Measurements from ENCODE around the gene IER3. TPM values are rescaled to one million over a fixed set of nuclear protein-coding genes. Genes with fewer than 3 reads are reported as not detected.

IER3 gene, protein sequence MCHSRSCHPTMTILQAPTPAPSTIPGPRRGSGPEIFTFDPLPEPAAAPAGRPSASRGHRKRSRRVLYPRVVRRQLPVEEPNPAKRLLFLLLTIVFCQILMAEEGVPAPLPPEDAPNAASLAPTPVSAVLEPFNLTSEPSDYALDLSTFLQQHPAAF
- total RNA-seq: 132 and 187 TPM in 2 replicates

DNA sequence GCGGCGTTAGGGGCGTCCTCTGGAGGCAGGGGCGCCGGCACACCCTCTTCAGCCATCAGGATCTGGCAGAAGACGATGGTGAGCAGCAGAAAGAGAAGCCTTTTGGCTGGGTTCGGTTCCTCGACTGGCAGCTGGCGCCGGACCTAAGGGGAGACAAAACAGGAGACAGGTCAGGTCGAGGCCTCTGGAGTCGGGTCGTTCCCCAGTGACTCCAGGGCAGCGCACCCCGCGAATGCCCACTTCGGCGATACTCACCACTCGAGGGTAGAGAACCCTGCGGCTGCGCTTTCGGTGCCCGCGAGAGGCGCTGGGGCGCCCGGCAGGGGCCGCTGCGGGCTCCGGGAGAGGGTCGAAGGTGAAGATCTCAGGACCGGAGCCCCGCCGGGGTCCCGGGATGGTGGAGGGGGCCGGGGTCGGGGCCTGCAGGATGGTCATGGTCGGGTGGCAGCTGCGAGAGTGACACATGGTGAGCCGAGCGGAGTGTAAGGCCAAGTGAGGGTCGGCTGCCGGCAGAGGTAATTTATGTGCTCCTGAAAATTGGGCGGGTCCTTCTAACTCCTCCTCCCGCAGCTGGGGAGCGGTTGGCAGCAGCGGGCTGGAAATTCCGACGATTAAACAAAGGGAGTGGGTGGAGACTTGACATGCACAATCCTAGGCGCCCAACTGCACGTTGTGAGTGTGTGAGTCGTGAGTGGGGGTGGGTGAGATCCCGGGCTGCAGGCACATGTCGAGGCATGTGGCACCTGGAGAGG lies at the start of gene IER3:
Gene IER3 (minus strand): TSS at position 494 of the 752 bp plus-strand sequence. CDS start 29 bp downstream, at position 465.
- DNase-seq (ENCODE audit: low read depth): peak; percentile 95
- TF ChIP-seq, protein P1, sequence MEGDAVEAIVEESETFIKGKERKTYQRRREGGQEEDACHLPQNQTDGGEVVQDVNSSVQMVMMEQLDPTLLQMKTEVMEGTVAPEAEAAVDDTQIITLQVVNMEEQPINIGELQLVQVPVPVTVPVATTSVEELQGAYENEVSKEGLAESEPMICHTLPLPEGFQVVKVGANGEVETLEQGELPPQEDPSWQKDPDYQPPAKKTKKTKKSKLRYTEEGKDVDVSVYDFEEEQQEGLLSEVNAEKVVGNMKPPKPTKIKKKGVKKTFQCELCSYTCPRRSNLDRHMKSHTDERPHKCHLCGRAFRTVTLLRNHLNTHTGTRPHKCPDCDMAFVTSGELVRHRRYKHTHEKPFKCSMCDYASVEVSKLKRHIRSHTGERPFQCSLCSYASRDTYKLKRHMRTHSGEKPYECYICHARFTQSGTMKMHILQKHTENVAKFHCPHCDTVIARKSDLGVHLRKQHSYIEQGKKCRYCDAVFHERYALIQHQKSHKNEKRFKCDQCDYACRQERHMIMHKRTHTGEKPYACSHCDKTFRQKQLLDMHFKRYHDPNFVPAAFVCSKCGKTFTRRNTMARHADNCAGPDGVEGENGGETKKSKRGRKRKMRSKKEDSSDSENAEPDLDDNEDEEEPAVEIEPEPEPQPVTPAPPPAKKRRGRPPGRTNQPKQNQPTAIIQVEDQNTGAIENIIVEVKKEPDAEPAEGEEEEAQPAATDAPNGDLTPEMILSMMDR (IDR thresholded peaks at IDR 0.05; ENCODE audit: insufficient read depth, low read depth, low read length): peak; percentile 65
- H3K4me3 ChIP-seq (ENCODE audit: low read depth, low read length): peak within 1 kb of the TSS; percentile 91

DNA sequence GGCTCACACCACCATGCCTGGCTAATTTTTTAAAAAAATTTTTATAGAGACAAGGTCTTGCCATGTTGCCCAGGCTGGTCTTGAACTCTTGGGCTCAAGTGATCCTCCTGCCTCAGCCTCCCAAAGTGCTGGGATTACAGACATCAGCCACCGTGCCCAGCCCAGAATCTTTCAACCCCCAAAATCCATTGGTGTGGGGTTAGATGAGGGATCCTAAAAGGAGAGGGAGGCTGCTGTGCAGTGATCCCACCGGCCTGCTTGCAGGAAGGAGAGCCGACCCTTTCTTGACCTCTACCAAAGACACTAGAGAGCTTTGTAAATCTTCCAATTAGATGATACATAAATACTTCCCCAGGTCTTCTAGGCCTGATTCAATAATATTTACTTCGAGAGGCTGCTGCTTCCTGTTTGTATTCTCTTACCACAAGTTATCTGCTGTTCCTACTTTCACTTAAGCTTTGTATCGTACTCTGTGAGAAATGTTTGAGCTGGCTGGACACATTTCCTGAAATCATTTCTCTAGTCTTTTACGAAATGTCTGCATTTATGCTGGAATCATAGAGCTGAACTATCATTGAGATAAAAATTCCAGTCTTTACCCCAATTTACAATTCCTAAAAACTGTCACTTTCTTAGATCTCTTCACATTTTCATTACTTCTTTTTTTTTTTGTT lies 49.3 kb upstream of the IER3 start:
- TF ChIP-seq, protein P1 (IDR thresholded peaks at IDR 0.05; ENCODE audit: insufficient read depth, low read depth, low read length): no peak
- peak; percentile 94 for DNase-seq (ENCODE audit: low read depth)
- H3K4me3 ChIP-seq (ENCODE audit: low read depth, low read length): no peak overlapping the region

DNA sequence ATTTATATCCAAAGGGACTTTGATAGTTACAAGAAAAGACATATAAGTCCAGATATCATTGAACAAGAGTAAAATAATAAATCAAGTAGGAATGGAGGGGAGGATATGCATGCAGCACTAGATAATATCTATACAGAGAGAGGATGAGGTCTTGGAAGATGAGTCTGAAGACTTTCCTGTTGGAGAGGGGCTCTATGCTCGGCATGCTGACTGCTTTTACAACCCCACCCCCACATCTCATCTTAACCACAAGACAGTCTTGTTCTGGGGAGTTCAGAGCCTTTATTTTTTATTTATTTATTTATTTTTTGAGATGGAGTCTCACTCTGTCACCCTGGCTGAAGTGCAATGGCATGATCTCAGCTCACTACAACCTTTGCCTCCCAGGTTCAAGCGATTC lies 48.4 kb upstream of the IER3 start:
- H3K4me3 ChIP-seq (ENCODE audit: low read depth, low read length): no peak overlapping the region
- no peak for DNase-seq (ENCODE audit: low read depth)
- TF ChIP-seq, protein P1 (IDR thresholded peaks at IDR 0.05; ENCODE audit: insufficient read depth, low read depth, low read length): no peak

DNA sequence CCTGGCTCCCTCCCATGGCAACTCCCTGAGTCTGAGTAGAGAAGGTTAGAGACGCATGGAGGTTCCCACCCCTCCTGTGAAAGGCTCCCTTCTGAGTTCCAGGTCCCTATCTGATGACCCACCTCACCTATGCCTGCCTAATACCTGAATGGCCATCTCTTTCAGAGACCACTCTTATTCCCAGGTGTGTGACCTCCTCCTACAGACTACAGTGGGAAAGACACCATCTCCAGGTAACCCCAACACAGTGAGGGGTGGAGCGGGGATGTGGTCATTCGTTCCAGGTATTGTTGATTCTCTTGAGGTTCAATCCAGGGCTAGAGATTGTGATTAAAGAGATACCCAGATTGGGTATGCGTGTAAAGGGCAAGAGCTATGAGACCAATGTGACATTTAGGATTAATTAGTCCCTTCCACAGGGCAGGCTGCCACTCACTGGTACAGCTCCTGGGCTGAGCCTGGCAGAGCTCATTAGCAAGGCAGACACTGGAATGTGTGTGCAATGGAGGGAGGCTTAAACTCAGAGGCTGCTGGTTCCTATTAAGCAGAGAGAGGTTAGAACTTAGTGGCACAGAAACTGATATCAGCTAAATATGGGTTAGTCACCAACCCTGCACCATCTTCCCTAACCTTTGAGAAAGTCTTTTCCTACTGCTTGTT lies 46.5 kb upstream of the IER3 start:
- no peak for DNase-seq (ENCODE audit: low read depth)
- H3K4me3 ChIP-seq (ENCODE audit: low read depth, low read length): no peak overlapping the region
- TF ChIP-seq, protein P1 (IDR thresholded peaks at IDR 0.05; ENCODE audit: insufficient read depth, low read depth, low read length): no peak

DNA sequence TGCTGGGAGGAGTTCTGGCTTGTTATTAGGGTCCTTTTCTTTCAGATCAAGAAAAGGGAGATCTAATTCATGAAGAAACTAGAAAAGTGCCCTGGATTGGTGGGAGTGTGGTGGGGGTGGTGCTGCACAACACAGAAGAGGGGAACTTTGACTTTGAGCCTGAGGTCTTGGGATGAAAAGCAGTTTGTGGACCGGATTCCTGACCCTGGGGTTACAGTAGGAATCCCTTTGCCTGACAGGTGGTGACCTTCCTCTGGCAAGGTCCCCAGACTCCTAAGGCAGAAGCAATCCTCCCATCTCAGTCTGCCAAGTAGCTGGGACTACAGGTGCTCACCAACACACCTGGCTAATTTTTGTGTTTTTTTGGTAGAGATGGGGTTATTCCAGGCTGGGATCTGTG lies 45.3 kb upstream of the IER3 start:
- H3K4me3 ChIP-seq (ENCODE audit: low read depth, low read length): no peak overlapping the region
- DNase-seq (ENCODE audit: low read depth): no peak
- TF ChIP-seq, protein P1 (IDR thresholded peaks at IDR 0.05; ENCODE audit: insufficient read depth, low read depth, low read length): no peak

DNA sequence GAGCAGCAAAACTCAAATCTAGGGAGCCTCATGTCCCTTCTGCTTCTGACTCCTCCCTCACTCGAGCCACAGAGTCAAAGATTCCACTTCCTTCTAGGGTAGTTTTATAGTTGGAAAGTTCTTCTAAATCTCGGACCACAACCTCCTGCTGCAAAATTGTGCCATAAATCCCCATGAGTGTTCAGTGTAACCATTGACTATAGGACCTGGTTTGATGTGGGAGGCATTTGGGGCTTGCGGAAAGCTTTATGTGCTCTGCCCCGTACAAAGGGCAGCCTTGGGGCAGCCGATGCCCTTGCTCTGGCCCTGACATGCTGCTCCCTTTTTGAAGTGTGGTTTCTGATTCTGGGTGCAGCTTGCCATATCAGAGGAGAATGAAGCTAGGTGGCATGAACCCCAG lies 43.6 kb upstream of the IER3 start:
- no peak for DNase-seq (ENCODE audit: low read depth)

More for the DNA sequence above, 43.6 kb upstream of the IER3 start:
- H3K4me3 ChIP-seq (ENCODE audit: low read depth, low read length): no peak overlapping the region
- TF ChIP-seq, protein P1 (IDR thresholded peaks at IDR 0.05; ENCODE audit: insufficient read depth, low read depth, low read length): no peak

All from fibroblast of villous mesenchyme (primary cell).